Measurements from ENCODE around the gene LTF.
"Not testable (repeated sequence)": the region's sequence is repeated elsewhere in the genome, so short reads cannot be mapped to it uniquely, and the experiment has no call there.

The LTF gene

DNA sequence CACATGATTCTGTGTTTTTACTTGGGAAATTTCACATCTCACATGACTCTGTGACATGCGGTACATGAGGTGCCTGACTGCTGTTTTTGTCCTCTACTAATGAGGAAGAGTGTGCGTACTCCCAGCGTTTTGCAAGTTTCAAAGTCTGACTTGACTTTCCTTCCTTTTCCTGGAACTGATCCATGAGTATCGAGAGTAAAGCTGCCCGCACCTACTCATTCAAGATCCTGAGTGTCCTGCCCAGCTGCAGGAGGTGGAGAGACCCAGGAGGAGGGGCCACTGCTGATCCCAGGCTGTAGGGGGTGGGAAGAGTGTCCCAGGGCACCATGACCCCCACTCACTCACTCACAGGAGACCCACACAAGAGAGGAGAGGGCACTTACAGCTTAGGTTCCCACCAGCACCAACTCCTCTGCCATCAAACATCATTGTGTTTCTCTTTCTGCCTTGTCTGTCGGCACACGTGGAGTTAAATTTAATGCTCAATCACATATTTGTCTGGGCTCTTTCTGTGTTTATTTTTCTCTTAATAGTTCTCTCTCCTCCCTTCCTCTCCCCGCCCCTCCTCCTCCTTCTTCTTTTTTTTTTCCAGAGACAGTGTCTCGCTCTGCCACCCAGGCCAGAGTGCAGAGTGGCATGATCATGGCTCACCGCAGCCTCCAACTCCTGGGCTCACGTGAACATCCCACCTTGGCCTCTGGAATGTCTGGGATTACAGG, 59.2 kb downstream of the LTF start:
- no peak for TF ChIP-seq EZH2phosphoT487 (IDR thresholded peaks at IDR 0.05; ENCODE audit: borderline replicate concordance, low read length)
- no peak for TF ChIP-seq CTCF (IDR thresholded peaks at IDR 0.05; ENCODE audit: low read depth, low read length, poor library complexity, severe bottlenecking)
- no peaks in the 10 kb centered on the region for H3K9me3 ChIP-seq (ENCODE audit: control insufficient read depth, insufficient read depth, low read length)
- no peaks in the 10 kb centered on the region for H3K79me2 ChIP-seq (ENCODE audit: control insufficient read depth, low read length)
- H3K9me2 ChIP-seq (replicated peaks; ENCODE audit: control insufficient read depth, low read length): no peaks in the 10 kb centered on the region
- H3F3A ChIP-seq (ENCODE audit: control insufficient read depth, insufficient read depth): no peaks in the 10 kb centered on the region
- no peak overlapping the region for H3K4me2 ChIP-seq (ENCODE audit: low read length)
- no peaks in the 10 kb centered on the region for H3K36me3 ChIP-seq (ENCODE audit: control insufficient read depth, low read length)
- H3K27me3 ChIP-seq (ENCODE audit: control insufficient read depth, low read length): peaks cover 27% of the 10 kb centered on the region
- H4K20me1 ChIP-seq (ENCODE audit: control insufficient read depth, insufficient read depth, low read depth, low read length): no peaks in the 10 kb centered on the region
- no peaks in the 10 kb centered on the region for H3K4me1 ChIP-seq (ENCODE audit: control insufficient read depth, low read length)
- H3K27ac ChIP-seq (ENCODE audit: low read depth, low read length): no peak overlapping the region
- H3K4me3 ChIP-seq (ENCODE audit: low read length): no peak overlapping the region

DNA sequence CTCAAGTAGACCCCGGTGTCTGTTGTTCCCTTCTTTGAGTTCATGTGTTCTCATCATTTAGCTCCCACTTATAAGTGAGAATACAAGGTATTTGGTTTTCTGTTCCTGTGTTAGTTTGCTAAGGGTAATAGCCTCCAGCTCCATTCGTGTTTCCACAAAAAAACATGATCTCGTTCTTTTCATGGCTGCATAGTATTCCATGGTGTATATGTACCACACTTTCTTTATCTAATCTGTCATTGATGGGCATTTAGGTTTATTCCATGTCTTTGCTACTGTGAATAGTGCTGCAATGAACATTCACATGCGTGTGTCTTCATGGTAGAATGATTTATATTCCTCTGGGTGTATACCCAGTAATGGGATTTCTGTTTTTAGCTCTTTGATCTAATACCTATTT, 61.8 kb downstream of the LTF start:
- peaks cover 19% of the 10 kb centered on the region for H3K27me3 ChIP-seq (ENCODE audit: control insufficient read depth, low read length)
- not testable (repeated sequence) for H3K4me1 ChIP-seq (ENCODE audit: control insufficient read depth, low read length); H3K27ac ChIP-seq (ENCODE audit: low read depth, low read length); H3K36me3 ChIP-seq (ENCODE audit: control insufficient read depth, low read length); H3K4me3 ChIP-seq (ENCODE audit: low read length); H3K9me3 ChIP-seq (ENCODE audit: control insufficient read depth, insufficient read depth, low read length); H3K79me2 ChIP-seq (ENCODE audit: control insufficient read depth, low read length); H3K9me2 ChIP-seq (replicated peaks; ENCODE audit: control insufficient read depth, low read length); H3K4me2 ChIP-seq (ENCODE audit: low read length); H3F3A ChIP-seq (ENCODE audit: control insufficient read depth, insufficient read depth); H4K20me1 ChIP-seq (ENCODE audit: control insufficient read depth, insufficient read depth, low read depth, low read length)

GRCh38 chr3:46401579-46401978, 63.1 kb downstream of the LTF start:
- Histone ChIP-seq H3K36me3 (ENCODE audit: control insufficient read depth, low read length) (no peaks in the 10 kb centered on the region), H3F3A (ENCODE audit: control insufficient read depth, insufficient read depth) (no peaks in the 10 kb centered on the region), H3K9me2 (replicated peaks; ENCODE audit: control insufficient read depth, low read length) (no peaks in the 10 kb centered on the region), H3K79me2 (ENCODE audit: control insufficient read depth, low read length) (no peaks in the 10 kb centered on the region), H3K27me3 (ENCODE audit: control insufficient read depth, low read length) (peaks cover 11% of the 10 kb centered on the region), H3K4me1 (ENCODE audit: control insufficient read depth, low read length) (no peaks in the 10 kb centered on the region), H3K27ac (ENCODE audit: low read depth, low read length) (no peak overlapping the region), H3K4me3 (ENCODE audit: low read length) (no peak overlapping the region), H4K20me1 (ENCODE audit: control insufficient read depth, insufficient read depth, low read depth, low read length) (no peaks in the 10 kb centered on the region), H3K4me2 (ENCODE audit: low read length) (no peak overlapping the region), H3K9me3 (ENCODE audit: control insufficient read depth, insufficient read depth, low read length) (no peaks in the 10 kb centered on the region)
- TF ChIP-seq EZH2phosphoT487 (IDR thresholded peaks at IDR 0.05; ENCODE audit: borderline replicate concordance, low read length) (no peak), CTCF (IDR thresholded peaks at IDR 0.05; ENCODE audit: low read depth, low read length, poor library complexity, severe bottlenecking) (no peak)

DNA sequence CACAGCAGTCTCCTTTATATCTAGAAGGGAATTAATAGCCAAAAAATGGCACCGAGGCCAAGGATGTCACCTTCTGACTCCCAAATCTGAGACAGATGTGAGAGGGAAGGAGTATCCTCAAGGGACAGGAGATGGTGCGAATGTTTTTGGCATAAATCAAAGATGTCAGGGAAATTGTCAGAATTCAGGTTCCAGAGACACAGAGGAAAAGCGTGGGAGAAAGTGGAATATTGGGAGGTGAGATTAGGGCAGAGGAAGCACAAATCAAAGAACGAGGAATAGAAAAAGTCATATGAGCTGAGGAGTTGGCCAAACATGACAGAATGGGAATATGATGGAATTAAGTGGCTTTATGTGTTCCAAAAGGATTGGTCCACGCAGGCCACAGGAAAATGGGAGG, 63.9 kb downstream of the LTF start:
- Histone ChIP-seq H3K9me2 (replicated peaks; ENCODE audit: control insufficient read depth, low read length) (no peaks in the 10 kb centered on the region), H4K20me1 (ENCODE audit: control insufficient read depth, insufficient read depth, low read depth, low read length) (no peaks in the 10 kb centered on the region), H3K9me3 (ENCODE audit: control insufficient read depth, insufficient read depth, low read length) (no peaks in the 10 kb centered on the region), H3K4me2 (ENCODE audit: low read length) (no peak overlapping the region), H3K4me1 (ENCODE audit: control insufficient read depth, low read length) (no peaks in the 10 kb centered on the region), H3K36me3 (ENCODE audit: control insufficient read depth, low read length) (no peaks in the 10 kb centered on the region), H3K4me3 (ENCODE audit: low read length) (no peak overlapping the region), H3K79me2 (ENCODE audit: control insufficient read depth, low read length) (no peaks in the 10 kb centered on the region), H3K27me3 (ENCODE audit: control insufficient read depth, low read length) (peaks cover 9% of the 10 kb centered on the region), H3F3A (ENCODE audit: control insufficient read depth, insufficient read depth) (no peaks in the 10 kb centered on the region), H3K27ac (ENCODE audit: low read depth, low read length) (no peak overlapping the region)
- no peak for TF ChIP-seq CTCF (IDR thresholded peaks at IDR 0.05; ENCODE audit: low read depth, low read length, poor library complexity, severe bottlenecking)
- no peak for TF ChIP-seq EZH2phosphoT487 (IDR thresholded peaks at IDR 0.05; ENCODE audit: borderline replicate concordance, low read length)
